ENCODE results near the gene CLN6. TPM values are rescaled to one million over a fixed set of nuclear protein-coding genes. Genes with fewer than 3 reads are reported as not detected.

Gene CLN6
- total and polyA plus RNA-seq, 10 donors, result 9.8 to 38.6 (median 27.1) TPM

GRCh38 chr15:68277603-68278344 lies 48.2 kb upstream of the CLN6 start, which contains the start of gene FEM1B:
Gene FEM1B (plus strand): TSS chr15:68277745. CDS start chr15:68278418, 673 bp downstream.
- no peaks in the 10 kb centered on the region for H3K9me3 ChIP-seq
- peak within 1 kb of the TSS; percentile 61 to 95 (median 84) for H3K4me3 ChIP-seq
- H3K36me3 ChIP-seq, result no peaks in the 10 kb centered on the region
- 0% methylated on average over 18 to 85 of the region's 85 CpGs; no CpG with 5 or more reads in 1 of the 5 donors for WGBS, 5 donors
- intact Hi-C loops (cut with DNase I; ENCODE audit: low total_unique reads), result no loop called here
- peak; percentile 97 for DNase-seq
- H3K4me1 ChIP-seq, result peaks cover 31 to 61% (median 53%) of the 10 kb centered on the region in 6 donors
- no peaks in the 10 kb centered on the region for H3K27me3 ChIP-seq (replicated peaks in 1 of 7)
- peak within 1 kb of the TSS; percentile 94 to 99 (median 98) for H3K27ac ChIP-seq
- TF ChIP-seq POLR2A (IDR thresholded peaks at IDR 0.05) (peak; percentile 12 to 56 (median 44)), CTCF (IDR thresholded peaks at IDR 0.05 in 8 of 11, conservative IDR thresholded peaks at IDR 0.05 in 3 of 11) (peak in 1 of 11 experiments; percentile 21), POLR2AphosphoS5 (IDR thresholded peaks at IDR 0.05) (peak; percentile 90 to 96 (median 91))

GRCh38 chr15:68277131-68277602 lies 47.6 kb upstream of the CLN6 start:
- H3K27me3 ChIP-seq (replicated peaks in 1 of 7), result no peaks in the 10 kb centered on the region
- H3K4me1 ChIP-seq, result peaks cover 30 to 55% (median 47%) of the 10 kb centered on the region in 6 donors
- WGBS, 5 donors, result 0 to 3% (median 1%) methylated on average over 20 to 25 of the region's 25 CpGs
- intact Hi-C loops (cut with DNase I; ENCODE audit: low total_unique reads), result no loop called here
- DNase-seq, result no peak
- H3K27ac ChIP-seq, result peak overlapping the region; percentile 94 to 99 (median 98)
- H3K4me3 ChIP-seq, result peak overlapping the region; percentile 61 to 95 (median 84)
- no peak for TF ChIP-seq POLR2A (IDR thresholded peaks at IDR 0.05)
- no peak for TF ChIP-seq POLR2AphosphoS5 (IDR thresholded peaks at IDR 0.05)
- no peak for TF ChIP-seq CTCF (IDR thresholded peaks at IDR 0.05 in 8 of 11, conservative IDR thresholded peaks at IDR 0.05 in 3 of 11)
- H3K36me3 ChIP-seq, result no peaks in the 10 kb centered on the region
- no peaks in the 10 kb centered on the region for H3K9me3 ChIP-seq

- Histone ChIP-seq H3K27ac (peak overlapping the region; percentile 94 to 99 (median 98)), H3K36me3 (no peaks in the 10 kb centered on the region), H3K4me3 (peak overlapping the region; percentile 61 to 95 (median 84)), H3K9me3 (no peaks in the 10 kb centered on the region), H3K4me1 (peaks cover 27 to 50% (median 42%) of the 10 kb centered on the region in 6 donors), H3K27me3 (replicated peaks in 1 of 7) (no peaks in the 10 kb centered on the region)
- TF ChIP-seq CTCF (IDR thresholded peaks at IDR 0.05 in 8 of 11, conservative IDR thresholded peaks at IDR 0.05 in 3 of 11), result no peak
- no peak for TF ChIP-seq POLR2A (IDR thresholded peaks at IDR 0.05)
- TF ChIP-seq POLR2AphosphoS5 (IDR thresholded peaks at IDR 0.05), result no peak
- DNase-seq, result no peak
- 47 to 60% (median 50%) methylated on average over 3 of the region's 3 CpGs for WGBS, 5 donors
- intact Hi-C loops (cut with DNase I; ENCODE audit: low total_unique reads), result no loop called here
Measured at GRCh38 chr15:68276668-68277067, 47.1 kb upstream of the CLN6 start.

- H3K27ac ChIP-seq, result peak overlapping the region in 1 of 8 donors; percentile 99
- no peak overlapping the region for H3K4me3 ChIP-seq
- H3K9me3 ChIP-seq, result no peaks in the 10 kb centered on the region
- H3K27me3 ChIP-seq (replicated peaks in 1 of 7), result no peaks in the 10 kb centered on the region
- WGBS, 5 donors, result 68 to 85% (median 73%) methylated on average over 3 of the region's 3 CpGs
- no peaks in the 10 kb centered on the region for H3K36me3 ChIP-seq
- intact Hi-C loops (cut with DNase I; ENCODE audit: low total_unique reads), result no loop called here
- TF ChIP-seq POLR2AphosphoS5 (IDR thresholded peaks at IDR 0.05) (no peak), CTCF (IDR thresholded peaks at IDR 0.05 in 8 of 11, conservative IDR thresholded peaks at IDR 0.05 in 3 of 11) (no peak), POLR2A (IDR thresholded peaks at IDR 0.05) (no peak)
- peaks cover 13 to 36% (median 28%) of the 10 kb centered on the region in 6 donors for H3K4me1 ChIP-seq
- DNase-seq, result no peak
Measured at GRCh38 chr15:68275165-68275746, 45.7 kb upstream of the CLN6 start.

Data from spleen (tissue), 11 donors.